Body of pancreas (tissue), 4 donors: ENCODE measurements around the gene ORAI3.

Source experiments
- POLR2A ChIP-seq, 3 donors: fragments of 450-650 bp; IDR thresholded peaks; one replicate each; pipeline ENCODE4 v1.6.1; 2016; ENCODE audit warnings: antibody characterized with exemption in 3 of 3, mild to moderate bottlenecking in 2 of 3
- TF ChIP-seq, protein P1 (sequence below), 7 experiments: fragments of 450-650 bp in 4 of 7; fragments of 200-600 bp in 3 of 7; sonication (generic) in 3 of 7; IDR thresholded peaks; one replicate each; pipeline ENCODE4 v1.5.1; 2016 to 2019; ENCODE audit warnings: antibody characterized with exemption in 7 of 7

DNA sequence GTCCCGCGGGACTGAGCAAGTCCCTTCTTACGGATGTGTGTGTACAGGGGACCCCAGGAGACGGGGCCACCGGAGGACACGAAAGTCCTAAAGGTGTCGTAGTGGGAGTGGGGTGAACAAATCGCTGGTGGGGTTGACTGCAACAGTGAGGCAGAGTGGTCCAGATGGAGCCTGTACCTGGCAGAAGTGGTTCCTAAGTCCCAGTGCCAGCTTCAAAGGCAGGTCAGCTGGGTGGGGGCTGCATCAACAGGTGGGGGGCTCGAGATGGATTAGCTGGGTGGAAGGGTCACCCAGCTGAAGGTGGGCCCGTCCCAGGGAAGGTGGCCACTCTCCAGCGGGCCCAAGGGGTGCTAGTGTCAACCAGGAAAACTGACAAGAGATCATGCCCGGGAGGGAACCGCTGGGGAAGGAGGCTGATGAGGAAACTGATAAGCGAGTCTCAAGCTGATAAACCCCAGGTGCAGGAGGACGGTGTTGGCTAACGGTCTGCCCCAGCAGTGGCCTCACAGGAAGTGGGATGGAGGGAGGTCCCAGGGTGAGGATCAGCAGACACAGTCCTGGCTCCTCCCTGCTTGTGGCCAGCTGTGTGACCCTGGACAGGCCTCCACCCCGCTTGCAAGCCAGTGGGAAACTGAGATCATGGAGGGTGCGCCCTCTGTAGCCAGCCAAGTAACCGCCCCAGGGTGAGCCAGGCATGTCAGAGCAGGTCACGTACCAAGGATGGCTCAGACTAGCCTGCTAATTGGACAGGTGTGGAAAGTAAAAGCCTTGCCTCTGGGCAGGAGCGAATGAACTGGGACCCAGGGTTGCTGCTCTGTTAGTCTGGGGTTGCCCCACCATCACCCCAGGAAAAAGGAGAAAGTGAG lies 1.0 kb downstream of the ORAI3 start:
- peak; percentile 22 to 70 (median 59) for TF ChIP-seq POLR2A (IDR thresholded peaks at IDR 0.05)
- TF ChIP-seq, protein P1, sequence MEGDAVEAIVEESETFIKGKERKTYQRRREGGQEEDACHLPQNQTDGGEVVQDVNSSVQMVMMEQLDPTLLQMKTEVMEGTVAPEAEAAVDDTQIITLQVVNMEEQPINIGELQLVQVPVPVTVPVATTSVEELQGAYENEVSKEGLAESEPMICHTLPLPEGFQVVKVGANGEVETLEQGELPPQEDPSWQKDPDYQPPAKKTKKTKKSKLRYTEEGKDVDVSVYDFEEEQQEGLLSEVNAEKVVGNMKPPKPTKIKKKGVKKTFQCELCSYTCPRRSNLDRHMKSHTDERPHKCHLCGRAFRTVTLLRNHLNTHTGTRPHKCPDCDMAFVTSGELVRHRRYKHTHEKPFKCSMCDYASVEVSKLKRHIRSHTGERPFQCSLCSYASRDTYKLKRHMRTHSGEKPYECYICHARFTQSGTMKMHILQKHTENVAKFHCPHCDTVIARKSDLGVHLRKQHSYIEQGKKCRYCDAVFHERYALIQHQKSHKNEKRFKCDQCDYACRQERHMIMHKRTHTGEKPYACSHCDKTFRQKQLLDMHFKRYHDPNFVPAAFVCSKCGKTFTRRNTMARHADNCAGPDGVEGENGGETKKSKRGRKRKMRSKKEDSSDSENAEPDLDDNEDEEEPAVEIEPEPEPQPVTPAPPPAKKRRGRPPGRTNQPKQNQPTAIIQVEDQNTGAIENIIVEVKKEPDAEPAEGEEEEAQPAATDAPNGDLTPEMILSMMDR (IDR thresholded peaks at IDR 0.05) = no peak
